Gastrocnemius medialis (tissue), 4 donors: ENCODE results near the gene RUNX3. TPM values are rescaled to one million over a fixed set of nuclear protein-coding genes. Genes with fewer than 3 reads are reported as not detected.

Experiments used
- ATAC-seq, 2 donors: fragments of 150-250 bp; one replicate each; pipeline ENCODE4 v1.9.1; 2016
- DNase-seq, 2 donors: peaks; one replicate each; pipeline ENCODE4 v3.0.0-alpha.2; 2019
- H3K27ac ChIP-seq, 4 donors: fragments of 200-600 bp; sonication (generic); 1 replicate in 1 of 4; 2 replicates in 3 of 4; pipeline ENCODE4 v1.5.1; 2016 to 2018; ENCODE audit warnings: mild to moderate bottlenecking in 2 of 4, moderate library complexity in 1 of 4
- H3K27me3 ChIP-seq, 3 donors: fragments of 200-600 bp; sonication (generic) in 2 of 3; 1 replicate in 1 of 3; 2 replicates in 2 of 3; pipeline versions ENCODE4 v1.5.1 to v1.6.0; 2016 to 2019; ENCODE audit warnings: mild to moderate bottlenecking in 1 of 3, moderate library complexity in 1 of 3
- H3K36me3 ChIP-seq, 2 donors: fragments of 200-600 bp; sonication (generic) in 1 of 2; one replicate each; pipeline ENCODE4 v1.5.1; 2017 to 2018
- H3K4me1 ChIP-seq, 2 donors: fragments of 200-600 bp; sonication (generic) in 1 of 2; one replicate each; pipeline ENCODE4 v1.5.1; 2016 to 2017; ENCODE audit warnings: mild to moderate bottlenecking in 2 of 2
- H3K4me3 ChIP-seq, 4 donors: fragments of 200-600 bp; sonication (generic) in 3 of 4; 1 replicate in 1 of 4; 2 replicates in 3 of 4; pipeline ENCODE4 v1.5.1; 2016 to 2019; ENCODE audit warnings: mild to moderate bottlenecking in 2 of 4
- H3K9me3 ChIP-seq, 3 donors: fragments of 200-600 bp; sonication (generic) in 2 of 3; 1 replicate in 1 of 3; 2 replicates in 2 of 3; pipeline ENCODE4 v1.5.1; 2016 to 2019
- POLR2A ChIP-seq, 2 donors: fragments of 450-650 bp; IDR thresholded peaks; one replicate each; pipeline ENCODE4 v1.6.1; 2017; ENCODE audit warnings: antibody characterized with exemption in 2 of 2, mild to moderate bottlenecking in 2 of 2, moderate library complexity in 2 of 2
- in situ Hi-C, 4 donors: fragments of 200-750 bp; cut with MboI; loops; one replicate each; pipeline versions ENCODE4 v1.15.0 to v1.8.0; 2017; ENCODE audit warnings: low sequenced_read_pairs in 4 of 4
- intact Hi-C: fragments of 100-400 bp; cut with DNase I; formaldehyde crosslinking; loops from one replicate; pipeline ENCODE4 v1.15.1; 2023; ENCODE audit warnings: low total_unique reads
- total RNA-seq, 4 donors: library from RNA; depleted of rRNA; stranded (reverse); fragments of >200 nt; gene quantifications; one replicate each; pipeline versions ENCODE4 v1.1.0 to v1.2.3, GENCODE V29; 2016
- TF ChIP-seq, protein P1 (sequence below), 5 experiments: fragments of 450-650 bp in 3 of 5; fragments of 200-600 bp in 2 of 5; sonication (generic) in 2 of 5; IDR thresholded peaks in 4 of 5; conservative IDR thresholded peaks in 1 of 5; 1 replicate in 4 of 5; 2 replicates in 1 of 5; pipeline ENCODE4 v1.5.1; 2016 to 2019; ENCODE audit warnings: antibody characterized with exemption in 5 of 5, mild to moderate bottlenecking in 3 of 5, moderate library complexity in 3 of 5

Gene RUNX3
- total RNA-seq, 4 donors from 2014 or later, result 0.13 to 1.9 (median 0.74) TPM

DNA sequence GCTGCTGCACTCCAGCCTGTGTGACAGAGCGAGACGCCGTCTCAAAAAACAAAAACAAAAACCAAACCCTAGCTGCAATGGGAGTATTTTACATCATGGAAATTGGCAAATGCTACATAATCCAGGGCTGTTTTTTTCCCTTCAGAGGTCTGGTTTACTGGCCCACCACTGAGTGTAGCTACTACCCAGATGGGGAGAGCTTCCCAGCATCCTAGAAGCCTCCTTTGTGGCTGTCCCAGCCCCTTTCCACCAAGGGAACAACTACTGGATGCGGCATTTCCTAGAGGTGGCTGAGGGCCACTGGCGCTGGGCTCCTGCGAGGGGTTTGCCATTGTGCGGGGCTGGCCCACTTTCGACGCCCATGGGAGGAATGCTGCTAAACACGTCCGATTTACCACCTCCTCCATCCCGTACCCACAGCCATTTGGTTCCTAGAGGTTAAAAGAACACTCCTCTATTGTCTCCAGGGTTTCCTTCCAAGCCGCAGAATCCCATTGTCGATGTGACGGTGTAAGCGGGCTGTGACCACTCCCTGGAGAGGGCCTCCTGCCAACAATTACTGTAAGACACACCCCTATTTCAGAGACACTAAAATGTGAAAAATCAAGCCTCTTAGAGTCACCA, 55.4 kb downstream of the RUNX3 start:
- DNase-seq (no peak), ATAC-seq (no peak)
- H3K27me3 ChIP-seq, result peaks cover 0 to 9% (median 0%) of the 10 kb centered on the region in 3 donors
- intact Hi-C loops, result no loop called here
- TF ChIP-seq, protein P1, sequence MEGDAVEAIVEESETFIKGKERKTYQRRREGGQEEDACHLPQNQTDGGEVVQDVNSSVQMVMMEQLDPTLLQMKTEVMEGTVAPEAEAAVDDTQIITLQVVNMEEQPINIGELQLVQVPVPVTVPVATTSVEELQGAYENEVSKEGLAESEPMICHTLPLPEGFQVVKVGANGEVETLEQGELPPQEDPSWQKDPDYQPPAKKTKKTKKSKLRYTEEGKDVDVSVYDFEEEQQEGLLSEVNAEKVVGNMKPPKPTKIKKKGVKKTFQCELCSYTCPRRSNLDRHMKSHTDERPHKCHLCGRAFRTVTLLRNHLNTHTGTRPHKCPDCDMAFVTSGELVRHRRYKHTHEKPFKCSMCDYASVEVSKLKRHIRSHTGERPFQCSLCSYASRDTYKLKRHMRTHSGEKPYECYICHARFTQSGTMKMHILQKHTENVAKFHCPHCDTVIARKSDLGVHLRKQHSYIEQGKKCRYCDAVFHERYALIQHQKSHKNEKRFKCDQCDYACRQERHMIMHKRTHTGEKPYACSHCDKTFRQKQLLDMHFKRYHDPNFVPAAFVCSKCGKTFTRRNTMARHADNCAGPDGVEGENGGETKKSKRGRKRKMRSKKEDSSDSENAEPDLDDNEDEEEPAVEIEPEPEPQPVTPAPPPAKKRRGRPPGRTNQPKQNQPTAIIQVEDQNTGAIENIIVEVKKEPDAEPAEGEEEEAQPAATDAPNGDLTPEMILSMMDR (IDR thresholded peaks at IDR 0.05 in 4 of 5, conservative IDR thresholded peaks at IDR 0.05 in 1 of 5), result no peak
- no peak for TF ChIP-seq POLR2A (IDR thresholded peaks at IDR 0.05)
- no peak overlapping the region for H3K27ac ChIP-seq
- no peak overlapping the region for H3K4me3 ChIP-seq
- no peaks in the 10 kb centered on the region for H3K4me1 ChIP-seq
- no peaks in the 10 kb centered on the region for H3K9me3 ChIP-seq
- in situ Hi-C loops, result no loop called here
- H3K36me3 ChIP-seq, result no peaks in the 10 kb centered on the region

DNA sequence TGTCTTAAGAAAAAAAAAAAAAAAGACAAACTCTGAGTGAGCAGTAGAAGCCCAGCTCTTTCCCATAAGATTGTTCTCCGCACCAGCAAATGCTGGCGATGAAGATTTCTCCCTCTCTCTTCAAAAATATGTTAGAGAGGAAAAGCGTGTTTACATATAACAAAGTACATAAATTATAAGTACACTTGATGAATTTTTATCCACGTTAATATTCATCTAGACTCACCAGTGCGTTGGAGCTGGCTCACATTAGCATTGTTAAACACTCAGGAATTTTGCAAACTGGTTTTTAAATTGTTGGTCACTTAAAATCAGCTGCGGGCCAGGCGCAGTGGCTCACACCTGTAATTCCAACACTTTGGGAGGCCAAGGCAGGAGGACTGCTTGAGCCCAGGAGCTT, 56.0 kb downstream of the RUNX3 start:
- Histone ChIP-seq H3K4me3 (no peak overlapping the region), H3K36me3 (no peaks in the 10 kb centered on the region), H3K4me1 (no peaks in the 10 kb centered on the region), H3K9me3 (no peaks in the 10 kb centered on the region), H3K27ac (no peak overlapping the region), H3K27me3 (peaks cover 0 to 9% (median 0%) of the 10 kb centered on the region in 3 donors)
- intact Hi-C loops (no loop called here), in situ Hi-C loops (no loop called here)
- ATAC-seq, result no peak
- DNase-seq, result no peak
- no peak for TF ChIP-seq POLR2A (IDR thresholded peaks at IDR 0.05)
- TF ChIP-seq, protein P1 (IDR thresholded peaks at IDR 0.05 in 4 of 5, conservative IDR thresholded peaks at IDR 0.05 in 1 of 5), result no peak

DNA sequence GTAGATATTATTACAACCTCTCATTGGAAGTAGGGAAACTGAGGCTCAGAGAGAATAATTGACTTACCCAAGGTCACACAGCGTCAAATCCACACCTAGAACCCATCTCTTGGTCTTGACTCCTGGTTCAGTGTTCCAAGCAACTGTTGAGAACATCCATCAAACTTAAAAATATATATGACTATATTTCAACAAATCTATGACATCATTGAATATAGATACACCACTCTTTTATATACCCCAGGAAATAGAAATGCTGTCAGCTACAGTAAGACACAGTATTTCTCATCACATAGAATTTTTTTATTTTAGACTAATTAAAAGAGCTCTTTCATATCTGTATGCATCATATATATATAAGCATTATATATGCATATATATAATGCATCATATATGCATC, 56.9 kb downstream of the RUNX3 start:
- no peak for DNase-seq
- H3K4me1 ChIP-seq, result no peaks in the 10 kb centered on the region
- intact Hi-C loops (no loop called here), in situ Hi-C loops (no loop called here)
- H3K36me3 ChIP-seq, result no peaks in the 10 kb centered on the region
- ATAC-seq, result no peak
- no peaks in the 10 kb centered on the region for H3K9me3 ChIP-seq
- H3K27me3 ChIP-seq, result peaks cover 2 to 13% (median 6%) of the 10 kb centered on the region in 3 donors
- H3K4me3 ChIP-seq, result no peak overlapping the region
- TF ChIP-seq, protein P1 (IDR thresholded peaks at IDR 0.05 in 4 of 5, conservative IDR thresholded peaks at IDR 0.05 in 1 of 5), result no peak
- TF ChIP-seq POLR2A (IDR thresholded peaks at IDR 0.05), result no peak
- no peak overlapping the region for H3K27ac ChIP-seq

DNA sequence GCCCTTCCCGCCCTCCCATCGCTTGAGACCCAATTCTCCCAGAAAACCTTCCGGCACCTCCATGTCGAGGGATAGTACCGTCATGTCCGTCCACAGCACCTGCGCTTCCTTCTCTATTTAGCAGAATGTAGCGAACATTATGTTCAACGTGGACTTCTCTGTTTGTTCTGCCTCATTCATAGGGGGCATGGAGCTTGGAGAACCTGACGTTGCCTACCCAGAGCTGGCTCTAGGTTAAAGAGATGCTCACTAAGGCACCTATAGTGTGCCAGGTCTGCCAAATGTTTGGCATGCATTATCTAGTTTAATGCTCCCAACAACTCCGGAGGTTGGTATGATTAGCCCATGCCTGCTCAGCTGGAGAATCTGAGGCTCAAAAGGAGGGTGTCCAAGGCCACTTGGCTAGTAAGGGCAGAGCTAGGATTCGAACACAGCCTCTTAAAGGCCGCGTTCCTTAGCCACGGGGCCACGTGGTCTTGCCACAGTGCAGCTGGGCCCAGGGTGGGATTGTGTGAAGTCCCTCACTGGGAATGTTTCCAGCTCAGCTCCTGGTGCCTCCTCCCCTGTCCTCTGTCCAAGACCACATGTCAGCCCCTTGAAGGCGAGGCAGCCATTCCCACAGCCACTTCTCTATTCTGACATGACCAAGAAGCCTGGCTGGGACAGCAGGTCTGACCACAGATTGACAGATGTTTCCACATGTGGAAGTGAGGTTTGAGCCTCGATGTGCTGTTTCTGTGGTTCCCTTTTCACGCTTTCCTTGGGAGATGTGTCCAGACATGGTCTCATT, 57.8 kb downstream of the RUNX3 start:
- no peak for TF ChIP-seq POLR2A (IDR thresholded peaks at IDR 0.05)
- TF ChIP-seq, protein P1 (IDR thresholded peaks at IDR 0.05 in 4 of 5, conservative IDR thresholded peaks at IDR 0.05 in 1 of 5), result no peak
- no peak overlapping the region for H3K27ac ChIP-seq
- no peaks in the 10 kb centered on the region for H3K36me3 ChIP-seq
- peak in 1 of 2 donors; percentile 25 for DNase-seq
- no peaks in the 10 kb centered on the region for H3K9me3 ChIP-seq
- peaks cover 11 to 16% (median 13%) of the 10 kb centered on the region in 3 donors for H3K27me3 ChIP-seq
- H3K4me3 ChIP-seq, result no peak overlapping the region
- no peaks in the 10 kb centered on the region for H3K4me1 ChIP-seq
- in situ Hi-C loops, result no loop called here
- ATAC-seq, result no peak
- intact Hi-C loops, result no loop called here
